Left lung (tissue), 10 donors: ENCODE results near the gene SMU1. TPM values are rescaled to one million over a fixed set of nuclear protein-coding genes. Genes with fewer than 3 reads are reported as not detected.

Experiments
- ATAC-seq: fragments of 200-7000 bp; cut with Tn5 transposase; one replicate; pipeline ENCODE4 v1.9.1; 2020; ENCODE audit warnings: moderate library complexity
- DNase-seq, 4 donors: peaks; one replicate each; pipeline ENCODE4 v3.0.0-alpha.2; 2013 to 2020
- H3K27ac ChIP-seq, 2 donors: fragments of 200-600 bp; sonication (generic) in 1 of 2; one replicate each; pipeline versions ENCODE4 v1.5.0 to v1.8.0; 2020 to 2021
- H3K27me3 ChIP-seq, 2 donors: fragments of 200-600 bp; sonication (generic) in 1 of 2; one replicate each; pipeline versions ENCODE4 v1.5.0 to v1.8.0; 2020 to 2021
- H3K36me3 ChIP-seq, 2 donors: fragments of 200-600 bp; sonication (generic) in 1 of 2; one replicate each; pipeline versions ENCODE4 v1.5.0 to v1.8.0; 2020 to 2021
- H3K4me1 ChIP-seq, 2 donors: fragments of 200-600 bp; one replicate each; pipeline ENCODE4 v1.8.0; 2021
- H3K4me3 ChIP-seq, 2 donors: fragments of 200-600 bp; sonication (generic) in 1 of 2; one replicate each; pipeline versions ENCODE4 v1.5.0 to v1.8.0; 2020 to 2021; ENCODE audit warnings: mild to moderate bottlenecking in 1 of 2
- H3K9me3 ChIP-seq, 2 donors: fragments of 200-600 bp; sonication (generic) in 1 of 2; one replicate each; pipeline versions ENCODE4 v1.5.0 to v1.8.0; 2020 to 2021
- CTCF ChIP-seq, 2 donors: fragments of 200-600 bp; sonication (generic) in 1 of 2; IDR thresholded peaks; one replicate each; pipeline versions ENCODE4 v1.5.0 to v1.8.0; 2021; ENCODE audit warnings: antibody characterized with exemption in 2 of 2
- intact Hi-C, 2 donors: fragments of 100-400 bp; cut with DNase I; formaldehyde crosslinking; loops; one replicate each; pipeline versions ENCODE4 v1.11.2 to v1.14.2; 2022
- polyA plus RNA-seq, 6 donors: library from polyadenylated mRNA; unstranded; fragments of 120-200 nt; gene quantifications; one replicate each; pipeline ENCODE4 v1.2.1, GENCODE V29; 2013; ENCODE audit not compliant: insufficient read length in 6 of 6
- total RNA-seq, 2 donors: library from RNA; stranded (reverse); fragmentation: NEBNext Ultra II Directional; extraction: Animal tissue kit (Norgen Biotek cat#: 25700); gene quantifications; one replicate each; pipeline ENCODE4 v1.2.1, GENCODE V29; 2021
- donor health status: DM: no; HTN: yes; CAD: no.
- donor health status: DM: no; HTN: no; CAD: no.

Gene SMU1
- total and polyA plus RNA-seq, 8 donors, result 17.3 to 30.1 (median 26.7) TPM

GRCh38 chr9:33040792-33041431, 35.6 kb downstream of the SMU1 start:
- no peaks in the 10 kb centered on the region for H3K9me3 ChIP-seq
- intact Hi-C loops, result no loop called here
- peaks cover 0 to 53% of the 10 kb centered on the region in 2 donors for H3K36me3 ChIP-seq
- H3K4me3 ChIP-seq, result no peak overlapping the region
- H3K27ac ChIP-seq, result peak overlapping the region in 1 of 2 donors; percentile 68
- peaks cover 8 to 57% of the 10 kb centered on the region in 2 donors for H3K4me1 ChIP-seq
- H3K27me3 ChIP-seq, result no peaks in the 10 kb centered on the region
- no peak for TF ChIP-seq CTCF (IDR thresholded peaks at IDR 0.05)
- DNase-seq (peak in 1 of 4 donors; percentile 27), ATAC-seq (no peak)

- peaks cover 6 to 100% of the 10 kb centered on the region in 2 donors for H3K36me3 ChIP-seq
- DNase-seq (no peak), ATAC-seq (no peak)
- TF ChIP-seq CTCF (IDR thresholded peaks at IDR 0.05), result no peak
- peaks cover 18 to 54% of the 10 kb centered on the region in 2 donors for H3K4me1 ChIP-seq
- H3K4me3 ChIP-seq, result no peak overlapping the region
- intact Hi-C loops, result no loop called here
- no peaks in the 10 kb centered on the region for H3K27me3 ChIP-seq
- H3K9me3 ChIP-seq, result no peaks in the 10 kb centered on the region
- H3K27ac ChIP-seq, result no peak overlapping the region
Observed at GRCh38 chr9:33032865-33033264, 43.6 kb downstream of the SMU1 start.

- peaks cover 22 to 60% of the 10 kb centered on the region in 2 donors for H3K4me1 ChIP-seq
- intact Hi-C loops, result no loop called here
- DNase-seq, result no peak
- no peak overlapping the region for H3K27ac ChIP-seq
- H3K9me3 ChIP-seq, result no peaks in the 10 kb centered on the region
- H3K4me3 ChIP-seq, result no peak overlapping the region
- H3K27me3 ChIP-seq, result no peaks in the 10 kb centered on the region
- TF ChIP-seq CTCF (IDR thresholded peaks at IDR 0.05), result no peak
- no peak for ATAC-seq
- peaks cover 6 to 100% of the 10 kb centered on the region in 2 donors for H3K36me3 ChIP-seq
Observed at GRCh38 chr9:33032292-33032691, 44.2 kb downstream of the SMU1 start.

- Histone ChIP-seq H3K27me3 (no peaks in the 10 kb centered on the region), H3K4me1 (peaks cover 33 to 74% of the 10 kb centered on the region in 2 donors), H3K9me3 (no peaks in the 10 kb centered on the region), H3K4me3 (no peak overlapping the region), H3K36me3 (peaks cover 6 to 91% of the 10 kb centered on the region in 2 donors), H3K27ac (no peak overlapping the region)
- ATAC-seq (no peak), DNase-seq (no peak)
- intact Hi-C loops, result no loop called here
- no peak for TF ChIP-seq CTCF (IDR thresholded peaks at IDR 0.05)
Observed at GRCh38 chr9:33030285-33030684, 46.2 kb downstream of the SMU1 start.

GRCh38 chr9:33029231-33029786, 47.2 kb downstream of the SMU1 start:
- no peaks in the 10 kb centered on the region for H3K27me3 ChIP-seq
- no peak overlapping the region for H3K4me3 ChIP-seq
- peaks cover 6 to 81% of the 10 kb centered on the region in 2 donors for H3K36me3 ChIP-seq
- peak overlapping the region in 1 of 2 donors; percentile 46 for H3K27ac ChIP-seq
- DNase-seq (no peak), ATAC-seq (no peak)
- peaks cover 33 to 76% of the 10 kb centered on the region in 2 donors for H3K4me1 ChIP-seq
- intact Hi-C loops, result no loop called here
- TF ChIP-seq CTCF (IDR thresholded peaks at IDR 0.05), result no peak
- H3K9me3 ChIP-seq, result no peaks in the 10 kb centered on the region
